Thoracic aorta (tissue), 2 donors: ENCODE measurements around the gene CRLF1. TPM values are rescaled to one million over a fixed set of nuclear protein-coding genes. Genes with fewer than 3 reads are reported as not detected.

Experiments used
- ATAC-seq: fragments of 150-250 bp; one replicate; pipeline ENCODE4 v1.8.0; 2017; ENCODE audit warnings: low read depth; ENCODE audit not compliant: insufficient number of reproducible peaks, low FRiP score
- DNase-seq: peaks from one replicate; pipeline ENCODE4 v3.0.0-alpha.2; 2020; ENCODE audit warnings: low spot score
- H3K27ac ChIP-seq, 2 donors: fragments of 200-600 bp; sonication (generic); 1 replicate in 1 of 2; 2 replicates in 1 of 2; pipeline ENCODE4 v1.5.1; 2016; ENCODE audit warnings: mild to moderate bottlenecking in 2 of 2, moderate library complexity in 2 of 2
- H3K27me3 ChIP-seq: fragments of 200-600 bp; sonication (generic); replicated peaks from 2 replicates; pipeline ENCODE4 v1.6.0; 2016; ENCODE audit warnings: mild to moderate bottlenecking; ENCODE audit not compliant: insufficient read depth
- H3K36me3 ChIP-seq: fragments of 200-600 bp; sonication (generic); one replicate; pipeline ENCODE4 v1.5.1; 2016
- H3K4me1 ChIP-seq, 2 donors: fragments of 200-600 bp; sonication (generic); 1 replicate in 1 of 2; 2 replicates in 1 of 2; pipeline versions ENCODE4 v1.5.1 to v1.6.0; 2016; ENCODE audit warnings: low read depth in 2 of 2, mild to moderate bottlenecking in 1 of 2; ENCODE audit not compliant: control insufficient read depth in 1 of 2
- H3K4me3 ChIP-seq: fragments of 200-600 bp; sonication (generic); 2 replicates; pipeline ENCODE4 v1.5.1; 2016; ENCODE audit warnings: mild to moderate bottlenecking
- H3K9me3 ChIP-seq: fragments of 200-600 bp; sonication (generic); 2 replicates; pipeline ENCODE4 v1.5.1; 2016
- CTCF ChIP-seq: fragments of 200-600 bp; sonication (generic); IDR thresholded peaks from one replicate; pipeline ENCODE4 v1.5.1; 2019; ENCODE audit warnings: antibody characterized with exemption
- total RNA-seq, 2 donors: library from RNA; depleted of rRNA; stranded (reverse); fragments of >200 nt; gene quantifications; one replicate each; pipeline versions ENCODE4 v1.1.0 to v1.2.3, GENCODE V29; 2016

Gene CRLF1
- total RNA-seq = 1,000 to 10,000 TPM in 1 of 2 donors, 10 to 100 TPM in 1; 85.9 to 1,063 TPM

- Histone ChIP-seq H3K9me3 (no peaks in the 10 kb centered on the region), H3K4me3 (peak within 1 kb of the TSS; percentile 64), H3K4me1 (peaks cover 4 to 37% of the 10 kb centered on the region in 2 donors), H3K27me3 (peaks cover 46% of the 10 kb centered on the region), H3K36me3 (no peaks in the 10 kb centered on the region), H3K27ac (no peak within 1 kb of the TSS)
- no peak for TF ChIP-seq CTCF
- ATAC-seq = no peak
- no peak for DNase-seq
These were observed at the start of gene CRLF1 for GRCh38 chr19:18606281-18607225. Gene CRLF1, minus strand, starts transcription at chr19:18606799. Its CDS starts 143 bp downstream, at chr19:18606656.

GRCh38 chr19:18655173-18655844 lies 48.7 kb upstream of the CRLF1 start:
- Histone ChIP-seq H3K9me3 (no peaks in the 10 kb centered on the region), H3K4me1 (peaks cover 31 to 55% of the 10 kb centered on the region in 2 donors), H3K27me3 (no peaks in the 10 kb centered on the region), H3K36me3 (no peaks in the 10 kb centered on the region), H3K4me3 (no peak overlapping the region), H3K27ac (no peak overlapping the region)
- DNase-seq = no peak
- ATAC-seq = no peak
- TF ChIP-seq CTCF = no peak

- no peaks in the 10 kb centered on the region for H3K36me3 ChIP-seq
- no peak for DNase-seq
- H3K4me3 ChIP-seq = no peak overlapping the region
- no peak for ATAC-seq
- H3K4me1 ChIP-seq = peaks cover 28 to 55% of the 10 kb centered on the region in 2 donors
- TF ChIP-seq CTCF = no peak
- no peak overlapping the region for H3K27ac ChIP-seq
- H3K27me3 ChIP-seq = no peaks in the 10 kb centered on the region
- H3K9me3 ChIP-seq = no peaks in the 10 kb centered on the region
These were observed 47.9 kb upstream of the CRLF1 start for GRCh38 chr19:18654469-18654868.

- Histone ChIP-seq H3K27me3 (no peaks in the 10 kb centered on the region), H3K36me3 (no peaks in the 10 kb centered on the region), H3K4me1 (peaks cover 31 to 55% of the 10 kb centered on the region in 2 donors), H3K27ac (no peak overlapping the region), H3K9me3 (no peaks in the 10 kb centered on the region), H3K4me3 (no peak overlapping the region)
- no peak for ATAC-seq
- no peak for TF ChIP-seq CTCF
- no peak for DNase-seq
These were observed 47.3 kb upstream of the CRLF1 start for GRCh38 chr19:18653853-18654252.

GRCh38 chr19:18651733-18652132 lies 45.1 kb upstream of the CRLF1 start:
- DNase-seq (no peak), ATAC-seq (no peak)
- H3K4me3 ChIP-seq = no peak overlapping the region
- peaks cover 19 to 44% of the 10 kb centered on the region in 2 donors for H3K4me1 ChIP-seq
- peak overlapping the region; percentile 88 to 92 for H3K27ac ChIP-seq
- no peaks in the 10 kb centered on the region for H3K9me3 ChIP-seq
- no peaks in the 10 kb centered on the region for H3K36me3 ChIP-seq
- TF ChIP-seq CTCF = no peak
- no peaks in the 10 kb centered on the region for H3K27me3 ChIP-seq
